DMS53 treated with DMSO at 0.1 percent for 48 hours (cell line): ENCODE results near the gene BICD2.

Experiments used
- DNase-seq: peaks from one replicate; lab custom pipeline; 2025; ENCODE audit not compliant: unreplicated experiment; lab: John Stamatoyannopoulos, UW

The BICD2 gene

GRCh38 chr9:92716557-92716956, 48.1 kb downstream of the BICD2 start:
- DNase-seq, result no peak

DNA sequence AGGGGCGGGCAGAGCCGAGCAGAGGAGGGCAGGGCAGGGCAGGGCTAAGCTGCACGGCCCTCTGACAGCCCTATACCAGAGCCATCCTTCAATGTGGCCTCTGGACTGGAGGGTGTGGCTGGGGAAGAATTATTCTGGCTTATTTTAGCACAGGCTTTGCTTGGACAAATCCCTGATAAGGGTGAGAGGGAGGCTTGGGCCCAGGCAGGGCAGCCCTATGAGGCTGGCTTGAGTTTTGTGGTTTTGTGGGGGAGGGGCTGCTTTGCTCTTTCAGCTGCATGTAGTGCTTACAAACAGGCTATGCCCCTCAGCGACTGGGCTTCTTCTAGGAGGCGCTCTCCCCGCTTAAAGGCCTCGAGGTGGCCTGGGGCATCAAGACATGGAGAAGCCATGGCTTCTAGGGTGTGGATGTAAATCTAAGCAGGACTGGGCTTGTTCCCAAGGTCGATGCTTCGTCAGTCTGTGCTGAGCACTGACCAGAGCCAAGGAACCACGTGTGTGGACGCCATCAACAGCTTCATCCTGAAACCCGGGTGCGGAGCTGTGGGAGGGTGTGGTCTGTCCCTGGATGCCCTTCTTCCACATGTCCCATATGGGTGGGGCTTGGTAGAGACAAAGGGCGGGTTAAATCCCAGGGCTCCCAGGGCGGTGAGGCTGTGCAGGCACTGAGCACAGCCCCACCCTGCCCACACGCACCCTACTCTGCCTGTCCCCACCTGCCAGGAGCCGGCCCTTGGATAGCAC, 49.0 kb downstream of the BICD2 start:
- DNase-seq, result no peak

GRCh38 chr9:92714787-92715487, 49.7 kb downstream of the BICD2 start:
- DNase-seq, result no peak

DNA sequence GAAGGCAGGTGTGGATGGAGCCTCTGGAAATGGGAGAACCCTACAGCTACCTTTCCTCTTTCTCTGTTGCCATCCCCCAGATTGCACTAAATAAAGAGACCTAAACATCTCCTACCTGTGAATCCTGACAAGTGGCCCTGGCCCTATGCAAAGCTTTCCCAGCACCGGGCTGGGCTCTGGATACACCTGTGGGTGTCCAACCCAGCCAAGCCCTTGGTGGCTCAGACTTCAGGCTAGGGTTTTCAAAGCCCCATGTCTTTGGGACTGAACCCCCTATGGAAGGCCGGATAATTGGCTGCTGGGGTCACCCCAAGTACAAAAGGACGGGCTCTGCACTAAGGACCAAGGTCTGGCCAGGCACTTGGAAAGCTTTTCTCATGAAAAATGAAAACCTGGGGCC, 50.6 kb downstream of the BICD2 start:
- DNase-seq, result no peak

GRCh38 chr9:92713528-92713927, 51.1 kb downstream of the BICD2 start:
- DNase-seq, result no peak

DNA sequence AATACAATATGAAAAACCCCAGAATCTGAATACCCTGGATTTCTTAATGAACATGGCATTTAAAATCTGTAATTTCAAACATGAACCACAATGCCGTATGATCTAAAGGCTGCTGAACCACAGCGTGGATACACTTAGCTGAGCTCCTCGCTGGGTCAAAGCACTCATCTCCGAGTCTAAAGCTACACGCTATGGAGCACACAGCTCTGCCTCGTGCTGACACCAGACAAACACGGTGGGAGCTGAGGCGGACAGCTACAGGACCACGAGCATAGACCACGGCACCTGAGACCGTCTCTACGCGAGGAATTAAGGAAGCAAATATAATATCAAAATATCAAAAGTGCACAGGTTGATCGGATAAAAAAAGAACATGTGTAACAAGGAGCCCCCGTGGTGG, 51.9 kb downstream of the BICD2 start:
- no peak for DNase-seq

DNA sequence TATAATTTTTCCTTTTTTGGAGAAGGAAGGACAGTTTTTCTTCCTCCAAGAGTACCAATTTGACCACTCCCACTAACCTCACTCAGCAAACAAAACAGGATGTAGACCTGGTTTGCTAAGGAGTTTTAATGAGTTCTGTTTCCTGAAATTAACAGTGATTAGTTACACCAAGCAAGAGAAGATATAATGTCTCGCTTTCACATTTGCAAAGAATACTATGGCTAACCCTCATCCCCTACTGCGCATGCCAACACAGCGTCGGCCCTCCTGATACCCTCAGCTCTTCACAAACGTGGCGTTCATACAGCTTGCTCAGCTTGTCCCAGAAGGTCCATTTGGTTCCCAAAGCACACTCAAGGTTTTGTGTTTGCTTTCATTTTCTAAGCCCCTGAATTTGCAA, 52.8 kb downstream of the BICD2 start:
- no peak for DNase-seq

DNA sequence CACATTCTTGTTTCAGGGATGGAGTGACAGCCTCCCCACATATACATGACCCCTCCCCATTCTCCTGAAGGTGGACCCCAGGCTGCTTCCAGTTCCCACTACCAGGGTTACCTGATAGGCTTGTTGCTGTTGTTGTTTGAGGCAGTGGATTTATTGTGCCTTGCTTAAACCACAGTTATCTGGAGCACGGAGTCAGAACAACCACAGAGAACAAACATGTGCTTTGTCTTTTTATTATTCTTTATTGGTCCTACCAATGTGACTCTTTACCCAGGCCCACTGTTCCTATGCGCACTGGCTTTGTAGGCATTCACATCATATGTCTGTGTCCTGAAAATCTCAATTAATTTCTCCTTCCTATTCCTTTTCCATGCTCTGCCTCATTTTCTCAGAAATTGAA, 53.5 kb downstream of the BICD2 start:
- DNase-seq, result no peak

GRCh38 chr9:92710368-92710767, 54.3 kb downstream of the BICD2 start:
- DNase-seq, result no peak

DNA sequence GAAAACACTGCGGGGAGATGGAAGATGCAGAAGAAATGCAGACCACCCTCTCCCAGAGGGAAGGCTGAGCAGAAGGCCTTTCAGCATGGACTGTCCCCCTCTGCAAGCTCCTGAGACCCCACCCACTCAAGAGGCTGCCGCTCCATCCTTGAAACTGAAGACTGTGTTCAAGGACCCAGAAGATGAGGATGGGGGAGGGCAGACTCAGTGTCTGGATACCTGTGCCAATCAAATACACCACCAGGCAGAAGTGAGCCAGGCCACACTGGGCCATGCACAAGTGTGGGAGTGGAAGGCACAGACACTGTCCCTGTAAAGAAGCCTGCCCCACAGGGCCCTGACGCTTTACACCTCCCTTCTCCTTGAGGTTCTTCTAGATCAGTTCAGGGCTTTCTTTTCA, 54.7 kb downstream of the BICD2 start:
- no peak for DNase-seq

DNA sequence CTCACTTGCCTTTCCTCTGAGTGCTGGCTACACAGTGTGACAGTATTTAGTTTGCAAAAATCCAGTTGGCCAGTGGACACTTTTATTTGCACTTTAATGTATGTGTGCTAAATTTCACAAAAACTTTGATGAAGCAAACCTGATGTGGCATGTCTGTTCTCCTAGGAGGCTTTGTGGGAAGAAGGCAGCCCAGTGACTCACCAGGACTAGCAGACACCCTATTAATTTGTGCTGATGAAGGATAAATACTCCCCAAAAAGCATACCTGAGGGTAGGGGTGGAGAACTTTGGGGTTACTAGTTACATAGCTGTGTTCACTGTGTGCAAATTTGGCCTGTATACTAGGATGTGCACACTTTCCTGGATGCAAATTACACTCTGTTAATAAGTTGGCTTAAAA, 55.4 kb downstream of the BICD2 start:
- DNase-seq, result no peak

- DNase-seq, result no peak
Measured at GRCh38 chr9:92707530-92707929, 57.1 kb downstream of the BICD2 start.

DNA sequence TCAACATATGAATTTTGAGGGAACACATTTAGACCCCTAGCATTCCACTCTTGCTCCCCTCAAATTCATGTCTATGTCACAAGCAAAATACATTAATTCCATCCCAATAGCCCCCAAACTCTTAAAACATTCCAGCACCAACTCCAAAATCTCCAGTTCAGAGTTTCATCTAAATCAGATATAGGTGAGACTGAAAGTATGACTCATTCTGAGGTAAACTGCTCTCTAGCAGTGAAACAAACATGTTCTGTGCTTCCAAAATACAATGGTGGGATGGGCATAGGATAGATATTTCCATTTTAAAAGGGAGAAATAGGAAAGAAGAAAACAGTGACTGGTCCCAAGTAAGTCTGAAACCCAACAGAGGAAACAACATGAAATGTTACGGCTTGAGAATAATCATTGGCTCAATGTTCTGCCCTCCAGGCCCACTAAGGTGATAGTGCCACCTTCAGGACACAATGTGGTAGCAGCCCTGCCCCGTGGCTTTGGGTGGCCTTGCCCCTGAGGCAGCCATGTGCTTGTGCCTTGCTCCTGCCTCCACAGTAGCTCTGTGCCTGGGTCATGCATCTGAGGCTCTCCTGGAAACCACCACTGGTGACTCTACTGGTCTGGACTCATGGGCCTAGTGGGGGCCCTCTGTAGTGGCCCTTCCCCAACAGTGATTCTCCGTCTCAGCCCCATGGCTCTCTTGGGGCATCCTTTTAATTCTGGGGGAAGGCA, 58.3 kb downstream of the BICD2 start:
- DNase-seq, result no peak

GRCh38 chr9:92704528-92704927, 60.1 kb downstream of the BICD2 start:
- no peak for DNase-seq

- no peak for DNase-seq
Measured at GRCh38 chr9:92696619-92697018, 68.0 kb downstream of the BICD2 start.

DNA sequence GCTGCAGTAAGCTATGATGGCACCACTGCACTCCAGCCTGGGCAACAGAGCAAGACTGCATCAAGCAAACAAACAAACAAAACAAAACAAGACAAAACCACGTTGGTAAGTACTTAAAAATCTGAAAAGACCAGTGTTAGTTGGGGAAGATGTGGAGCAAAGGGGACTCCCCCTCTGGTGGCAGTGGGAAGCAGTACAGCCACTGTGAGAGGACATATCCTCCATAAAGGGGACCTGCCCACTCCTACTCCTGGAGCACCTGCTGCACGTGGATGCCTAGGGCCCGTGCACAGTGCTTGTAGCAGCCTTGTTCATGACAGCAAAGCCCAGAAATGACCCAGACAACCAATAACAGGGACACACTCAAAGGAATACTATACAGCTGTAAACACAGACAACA, 77.7 kb downstream of the BICD2 start:
- DNase-seq, result no peak

DNA sequence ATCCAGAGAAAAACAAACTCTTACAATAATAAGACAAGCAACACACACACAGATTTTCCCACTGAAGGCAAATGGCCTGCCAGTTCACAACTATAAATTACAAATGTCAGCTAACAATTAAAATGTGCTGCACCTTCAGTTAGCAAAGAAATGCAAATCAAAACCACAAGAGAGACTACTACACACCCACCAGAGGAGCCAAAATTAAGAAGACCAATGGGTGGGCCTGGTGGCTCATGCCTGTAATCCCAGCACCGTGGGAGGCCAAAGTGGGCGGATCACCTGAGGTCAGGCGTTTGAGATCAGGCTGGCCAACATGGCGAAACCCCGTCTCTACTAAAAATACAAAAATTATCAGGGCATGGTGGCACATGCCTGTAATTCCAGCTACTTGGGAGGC, 79.6 kb downstream of the BICD2 start:
- DNase-seq, result no peak

- no peak for DNase-seq
Measured at GRCh38 chr9:92682269-92682668, 82.4 kb downstream of the BICD2 start.

DNA sequence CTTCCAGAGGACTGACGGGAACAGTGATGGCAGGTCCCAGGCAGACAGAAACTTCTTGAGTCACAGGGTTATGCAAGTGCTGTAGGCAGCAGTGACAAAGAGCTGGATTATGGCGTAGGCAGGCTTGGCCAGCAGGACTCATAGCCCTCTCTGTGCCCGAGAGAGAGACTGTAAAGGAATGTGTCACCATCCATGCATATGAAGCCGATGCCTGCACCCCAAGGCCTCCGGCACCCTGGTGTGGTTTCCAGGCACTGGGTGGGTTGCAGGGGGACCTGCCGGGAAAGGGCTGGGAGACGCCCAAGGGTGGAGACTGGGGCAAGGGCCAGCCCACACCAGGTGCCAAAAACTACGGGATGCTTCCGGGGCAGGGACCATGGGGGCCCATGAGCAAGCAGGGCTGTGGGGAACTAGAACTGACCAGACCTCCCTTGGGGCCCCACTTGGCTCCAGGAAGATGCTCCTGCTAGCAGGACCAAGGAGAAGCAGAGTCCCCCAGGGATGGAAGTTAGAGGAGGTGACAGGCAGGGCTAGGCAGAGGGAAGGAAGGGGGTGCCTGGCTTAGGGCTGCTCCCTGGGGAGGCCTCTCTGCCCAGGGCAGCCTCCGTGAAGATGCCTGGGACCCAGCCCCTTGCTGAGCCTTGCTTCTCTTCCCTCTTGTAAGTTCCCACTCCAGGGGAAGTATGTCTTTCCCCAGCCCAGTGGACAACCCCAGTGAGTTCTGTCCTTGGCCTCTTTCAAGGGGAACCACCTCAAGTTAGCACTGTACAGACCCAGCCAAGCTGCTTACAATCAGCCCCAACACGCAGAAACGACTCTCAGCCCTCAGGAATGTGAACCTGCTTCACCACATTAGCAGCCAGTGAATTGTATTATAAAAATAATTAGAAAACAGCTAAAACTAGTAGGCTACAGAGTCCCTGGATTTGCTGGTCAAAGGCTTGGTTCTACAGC, 84.2 kb downstream of the BICD2 start:
- no peak for DNase-seq

DNA sequence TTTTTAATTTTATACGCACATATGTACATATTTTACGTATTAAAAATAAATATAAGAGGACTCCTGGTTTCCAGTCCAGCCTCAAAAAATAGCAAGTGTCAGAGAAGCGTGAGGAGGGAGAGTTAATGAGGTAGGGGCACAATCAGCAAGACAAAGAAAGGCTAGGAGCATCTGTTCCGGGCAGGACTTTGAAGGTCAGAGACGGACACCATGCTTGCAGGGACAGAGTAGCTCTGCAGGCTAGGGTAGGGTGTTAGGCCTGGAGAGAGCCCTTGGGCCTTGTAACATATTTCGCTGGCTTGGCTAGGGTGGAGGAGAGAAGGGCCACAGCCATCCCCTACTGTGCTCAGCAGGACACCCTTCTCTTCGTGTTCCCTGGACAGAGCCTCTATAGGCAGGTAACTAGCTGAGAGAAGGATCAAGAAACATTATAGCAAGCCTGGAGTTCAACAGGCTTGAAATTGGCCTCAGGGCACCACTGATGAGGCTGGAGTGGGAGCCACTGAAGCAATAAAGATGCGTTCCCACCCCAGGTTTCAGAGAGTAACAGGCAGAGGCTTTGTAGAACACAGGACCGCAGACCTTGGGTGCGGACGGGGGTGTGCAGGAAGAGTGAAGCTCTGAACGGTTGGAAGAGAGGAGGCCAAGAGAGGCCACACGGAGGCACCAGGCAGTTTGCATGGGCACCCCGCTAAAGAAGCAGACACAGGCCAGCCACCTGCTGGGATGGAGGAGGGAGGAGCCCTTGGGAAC, 85.0 kb downstream of the BICD2 start:
- DNase-seq, result no peak
